T47D (cell line): ENCODE measurements around the gene SLC37A1.

Source experiments
- DNase-seq, 2 experiments: peaks; one replicate each; pipeline versions ENCODE4 v3.0.0 to v3.0.0-alpha.2; 2011 to 2012; ENCODE audit warnings: low read depth in 1 of 2, low spot score in 1 of 2
- JUND ChIP-seq: IDR thresholded peaks from 2 replicates; pipeline ENCODE4 v1.6.1; 2012; ENCODE audit warnings: low read depth
- in situ Hi-C: cut with HindIII; loops from 2 replicates; pipeline ENCODE4 v1.10.0; 2016; ENCODE audit warnings: low sequenced_read_pairs, low pct_unique_long_range_greater_than_20kb

The SLC37A1 gene

GRCh38 chr21:42616446-42616845 is 102.8 kb downstream of the SLC37A1 start:
- in situ Hi-C loops = no loop called here
- no peak for TF ChIP-seq JUND
- no peak for DNase-seq

- in situ Hi-C loops = no loop called here
- TF ChIP-seq JUND = no peak
- DNase-seq = no peak
Measured at GRCh38 chr21:42616941-42617340, 103.3 kb downstream of the SLC37A1 start.

- no peak for DNase-seq
- TF ChIP-seq JUND = no peak
- in situ Hi-C loops = no loop called here
Measured at GRCh38 chr21:42617486-42617885, 103.8 kb downstream of the SLC37A1 start.

- DNase-seq = no peak
- no peak for TF ChIP-seq JUND
- in situ Hi-C loops = no loop called here
Measured at GRCh38 chr21:42618707-42619102, 105.1 kb downstream of the SLC37A1 start.

- DNase-seq = no peak
- in situ Hi-C loops = no loop called here
- TF ChIP-seq JUND = no peak
Measured at GRCh38 chr21:42619166-42619565, 105.5 kb downstream of the SLC37A1 start.

- no peak for TF ChIP-seq JUND
- no peak for DNase-seq
- in situ Hi-C loops = no loop called here
Measured at GRCh38 chr21:42619841-42620240, 106.2 kb downstream of the SLC37A1 start.

- in situ Hi-C loops = no loop called here
- no peak for DNase-seq
- no peak for TF ChIP-seq JUND
Measured at GRCh38 chr21:42621166-42621818, 107.6 kb downstream of the SLC37A1 start.

- in situ Hi-C loops = no loop called here
- DNase-seq = no peak
- TF ChIP-seq JUND = no peak
Measured at GRCh38 chr21:42621819-42622177, 108.1 kb downstream of the SLC37A1 start.

- in situ Hi-C loops = no loop called here
- TF ChIP-seq JUND = no peak
- no peak for DNase-seq
Measured at GRCh38 chr21:42622284-42622683, 108.6 kb downstream of the SLC37A1 start.

- TF ChIP-seq JUND = no peak
- in situ Hi-C loops = no loop called here
Measured at GRCh38 chr21:42623694-42624093, 110.0 kb downstream of the SLC37A1 start.

GRCh38 chr21:42624095-42624790 is 110.6 kb downstream of the SLC37A1 start:
- DNase-seq = no peak
- TF ChIP-seq JUND = no peak
- in situ Hi-C loops = no loop called here

More at GRCh38 chr21:42623694-42624093, 110.0 kb downstream of the SLC37A1 start:
- no peak for DNase-seq

GRCh38 chr21:42624936-42625335 is 111.3 kb downstream of the SLC37A1 start:
- no peak for DNase-seq
- no peak for TF ChIP-seq JUND
- in situ Hi-C loops = no loop called here

- no peak for DNase-seq
- in situ Hi-C loops = no loop called here
- TF ChIP-seq JUND = no peak
Measured at GRCh38 chr21:42626171-42626570, 112.5 kb downstream of the SLC37A1 start.
